NCI-H524 (cell line): ENCODE results near the gene PNPLA6.

Experiments
- DNase-seq, 2 experiments: peaks; one replicate each; lab custom pipeline; 2025; lab: John Stamatoyannopoulos, UW

PNPLA6 gene

DNA sequence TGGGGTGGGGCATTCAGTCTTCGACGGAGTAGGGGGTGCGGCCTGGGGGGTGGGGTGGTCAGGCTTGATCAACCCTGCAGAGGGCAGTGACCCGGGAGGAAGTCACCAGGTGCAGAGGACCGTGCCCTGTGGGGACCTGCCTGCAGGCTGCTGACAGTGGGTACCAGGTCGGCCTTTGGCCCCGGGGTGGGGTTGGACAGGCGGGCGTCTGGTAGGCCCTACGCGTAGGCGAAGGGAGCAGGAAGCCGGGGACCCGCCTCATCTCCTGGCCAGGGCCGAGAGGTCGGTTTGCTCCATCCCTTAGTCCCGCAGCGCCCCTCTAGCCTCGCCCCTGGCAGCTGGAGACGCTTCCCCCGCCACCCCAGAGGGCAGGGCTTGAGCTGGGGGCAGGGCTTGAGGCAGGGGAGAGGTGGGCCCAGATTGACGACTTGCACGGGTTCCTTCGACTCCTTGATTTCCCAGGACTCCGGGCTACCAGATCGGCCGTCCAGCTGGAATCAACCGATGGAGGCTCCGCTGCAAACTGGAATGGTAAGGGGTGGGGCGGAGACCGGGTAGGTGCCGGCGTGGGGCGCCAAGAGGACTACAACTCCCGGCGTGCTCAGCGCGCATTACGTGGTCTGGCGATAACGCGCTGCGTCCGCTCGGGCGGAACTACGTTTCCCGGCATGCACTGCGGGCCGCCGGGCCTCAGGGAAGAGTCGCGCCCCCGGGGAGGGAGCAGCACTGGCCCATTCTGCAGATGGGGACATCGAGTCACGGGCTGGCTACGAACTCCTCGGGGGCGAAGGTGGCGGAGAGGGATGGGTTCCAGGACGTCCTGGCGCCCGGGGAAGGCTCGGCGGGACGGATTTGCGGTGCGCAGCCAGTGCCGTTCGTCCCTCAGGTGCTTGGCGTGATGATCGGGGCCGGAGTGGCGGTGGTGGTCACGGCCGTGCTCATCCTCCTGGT is at the start of gene PNPLA6:
PNPLA6 (plus strand) TSS at position 671 of the 951 bp plus-strand sequence; CDS start at position 743, 72 bp downstream.
- peak; percentile 88 to 96 for DNase-seq

DNA sequence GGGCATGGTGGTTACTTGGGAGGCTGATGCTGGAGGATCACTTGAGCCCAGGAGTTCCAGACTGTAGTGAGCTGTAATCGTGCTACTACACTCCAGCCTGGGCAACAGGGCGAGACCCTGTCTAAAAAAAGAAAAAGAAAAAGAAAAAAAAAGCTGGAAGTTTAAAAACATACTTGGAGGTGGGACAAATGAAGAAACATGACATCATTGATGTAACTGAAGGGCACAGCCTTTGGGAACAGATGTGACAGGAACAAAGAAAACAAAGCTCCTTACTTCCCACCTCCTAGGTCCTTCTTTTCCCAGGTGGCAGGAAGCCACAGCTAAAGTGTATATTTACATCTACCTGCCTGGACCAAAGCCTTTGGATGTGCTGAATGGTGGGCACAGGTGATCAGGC is 48.6 kb upstream of the PNPLA6 start:
- DNase-seq = no peak

DNA sequence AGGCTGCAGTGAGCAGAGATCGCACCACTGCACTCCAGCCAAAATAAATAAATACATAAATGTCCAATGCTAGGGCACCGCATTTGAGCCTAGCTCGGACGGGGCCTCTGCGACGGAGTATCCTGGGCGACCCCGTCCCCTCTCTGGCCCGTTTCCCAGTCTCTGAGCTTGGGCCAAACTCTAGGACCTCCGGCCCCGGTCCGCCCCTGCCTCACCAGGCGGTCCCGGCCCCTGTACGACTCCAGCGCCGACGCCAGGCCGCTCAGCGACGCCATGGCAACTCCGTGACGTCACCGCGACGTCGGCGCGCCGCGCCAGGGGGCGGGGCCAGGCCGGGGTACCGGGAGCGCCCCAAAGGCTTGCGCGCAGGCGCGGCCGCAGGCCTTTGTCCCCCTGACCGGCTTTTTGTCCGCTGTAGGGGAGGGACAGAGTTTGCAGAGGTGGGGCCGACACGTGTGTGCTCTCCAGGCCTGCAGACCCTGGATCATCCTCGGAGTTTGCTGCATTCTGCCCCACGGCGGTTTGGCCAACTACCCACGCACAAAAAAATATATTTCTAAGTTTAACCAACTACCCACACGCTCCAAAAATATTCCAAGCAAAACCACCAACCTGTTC is 46.7 kb upstream of the PNPLA6 start, which contains the start of gene PEX11G:
PEX11G (minus strand) TSS at position 300 of the 618 bp plus-strand sequence; CDS start at position 275, 25 bp downstream.
- DNase-seq = peak; percentile 79 to 81

DNA sequence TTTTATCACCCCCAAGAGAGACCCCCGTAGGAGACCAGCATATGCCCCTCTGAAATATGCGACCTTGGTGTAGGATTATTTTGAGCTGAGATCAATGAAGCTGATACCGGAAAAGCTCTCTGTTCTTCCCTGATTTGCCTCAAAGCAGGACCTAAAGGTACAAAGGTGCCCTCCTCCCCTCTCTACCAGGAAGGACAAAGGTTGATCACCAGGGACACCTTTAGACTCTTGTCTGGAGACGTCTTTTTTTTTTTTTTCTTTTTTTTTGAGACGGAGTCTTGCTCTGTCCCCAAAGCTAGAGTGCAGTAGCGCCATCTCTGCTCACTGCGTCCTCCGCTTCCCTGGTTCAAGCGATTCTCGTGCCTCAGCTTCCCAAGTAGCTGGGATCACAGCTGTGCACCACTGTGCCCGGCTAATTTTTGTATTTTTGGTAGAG is 45.9 kb upstream of the PNPLA6 start:
- no peak for DNase-seq

DNA sequence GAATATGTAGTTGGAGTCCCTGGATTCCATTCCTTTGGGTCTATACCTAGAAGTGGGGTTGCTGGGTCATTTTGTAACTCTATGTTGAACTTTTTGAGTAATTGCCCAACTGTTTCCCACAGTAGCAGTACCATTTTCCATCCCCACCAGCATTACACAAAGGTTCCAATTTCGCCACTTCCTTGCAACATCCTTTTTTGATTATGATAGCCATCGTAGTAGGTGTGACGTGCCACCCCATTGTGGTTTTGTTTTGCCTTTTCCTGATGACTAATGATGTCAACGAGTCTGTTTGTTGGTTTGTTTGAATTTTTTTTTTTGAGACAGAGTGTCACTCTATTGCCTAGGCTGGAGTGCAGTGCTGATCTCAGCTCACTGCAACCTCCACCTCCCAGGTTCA is 43.4 kb upstream of the PNPLA6 start:
- no peak for DNase-seq

DNA sequence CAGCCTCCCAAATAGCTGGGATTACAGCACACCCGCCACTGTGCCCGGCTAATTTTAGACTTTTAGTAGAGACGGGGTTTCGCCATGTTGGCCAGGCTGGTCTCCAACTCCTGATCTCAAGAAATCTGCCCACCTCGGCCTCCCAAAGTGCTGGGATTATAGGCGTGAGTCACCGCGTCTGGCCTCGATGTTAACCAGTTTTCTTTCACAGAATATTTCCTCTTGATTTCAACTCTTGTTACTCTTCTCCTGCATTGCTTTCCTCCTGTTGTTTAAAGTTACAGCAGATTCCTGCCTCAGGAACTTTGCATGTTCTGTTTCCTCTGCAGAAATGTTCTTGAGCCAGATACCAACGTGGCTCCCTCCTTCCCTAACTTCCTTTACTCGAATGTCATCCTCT is 43.0 kb upstream of the PNPLA6 start:
- DNase-seq = no peak

DNA sequence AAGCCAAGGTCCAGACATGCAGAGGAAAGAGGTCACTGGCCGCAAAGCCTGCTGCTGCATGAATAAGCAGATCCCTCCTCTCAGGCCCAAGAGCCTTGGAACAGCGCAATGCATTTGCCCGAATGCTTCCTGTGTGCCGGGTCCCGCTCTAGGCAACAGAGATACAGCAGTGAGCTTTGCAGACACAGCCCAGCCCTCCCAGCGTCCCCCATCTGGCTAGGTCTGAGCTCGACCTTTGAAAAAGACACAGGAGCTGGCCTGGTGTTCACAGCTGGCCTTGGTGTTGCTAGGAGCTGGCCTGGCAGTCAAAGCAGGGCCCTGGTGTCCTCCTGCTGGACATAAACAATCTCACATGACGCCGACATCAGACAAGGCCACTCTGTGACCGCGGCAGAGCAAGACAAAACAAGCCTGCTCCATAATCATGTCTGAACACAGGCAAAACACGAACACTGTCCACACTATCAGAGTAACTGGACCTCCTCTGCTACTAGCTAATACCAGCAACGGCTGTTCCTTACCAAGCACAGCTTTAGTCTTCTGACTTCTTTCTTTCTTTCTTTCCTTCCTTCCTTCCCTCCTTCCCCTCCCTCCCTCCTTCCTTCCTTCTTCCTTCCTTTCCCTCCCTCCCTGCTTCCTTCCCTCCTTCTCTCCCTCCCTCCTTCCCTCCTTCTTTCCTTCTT is 41.0 kb upstream of the PNPLA6 start:
- peak in 1 of 2 experiments; percentile 10 for DNase-seq

DNA sequence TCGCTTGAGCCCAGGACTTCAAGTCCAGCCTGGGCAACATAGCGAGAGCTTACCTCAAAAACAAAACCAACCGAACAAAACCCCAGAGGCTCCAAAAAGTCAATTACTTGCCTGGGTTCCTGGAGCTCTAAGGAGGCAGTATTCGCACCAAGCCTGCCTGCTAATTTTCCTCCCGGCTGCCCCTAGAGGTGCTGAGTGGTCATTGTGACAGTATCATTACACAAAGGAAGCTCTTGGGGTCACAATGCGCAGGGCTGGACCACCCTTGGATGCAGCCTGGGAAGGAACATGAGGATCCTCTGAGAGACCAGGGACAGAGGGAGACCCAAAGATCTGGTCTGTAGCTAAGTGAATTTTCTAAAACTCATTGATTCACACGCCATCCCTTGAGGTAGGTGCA is 38.2 kb upstream of the PNPLA6 start:
- DNase-seq = peak; percentile 22 to 35

DNA sequence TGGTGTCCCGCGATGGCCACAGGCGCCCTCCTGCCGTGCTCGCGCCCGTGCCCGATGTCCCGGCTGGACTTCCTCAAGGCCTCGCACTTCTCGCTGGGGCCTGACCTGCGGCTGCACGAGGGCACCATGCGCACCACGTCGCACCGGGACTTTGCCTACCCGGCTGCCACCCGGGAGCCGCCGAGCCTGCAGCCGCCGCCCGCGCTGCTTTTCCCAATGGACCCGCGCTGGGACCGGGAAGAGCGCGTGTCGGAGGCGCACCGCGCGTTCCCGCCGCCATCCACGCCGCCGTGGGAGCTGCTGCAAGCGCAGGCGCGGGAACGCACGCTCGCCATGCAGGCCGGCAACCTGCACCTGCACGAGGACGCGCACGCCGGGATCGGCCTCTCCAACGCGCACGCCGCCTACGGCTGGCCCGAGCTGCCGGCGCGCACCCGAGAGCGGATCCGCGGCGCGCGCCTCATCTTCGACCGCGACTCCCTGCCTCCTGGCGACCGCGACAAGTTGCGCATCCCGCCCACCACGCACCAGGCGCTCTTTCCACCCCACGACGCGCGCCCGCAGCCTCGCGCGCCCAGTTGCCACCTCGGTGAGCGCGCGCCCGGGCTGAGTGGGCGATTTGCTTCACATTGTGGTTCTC is 34.6 kb upstream of the PNPLA6 start:
- DNase-seq = peak; percentile 79 to 93

DNA sequence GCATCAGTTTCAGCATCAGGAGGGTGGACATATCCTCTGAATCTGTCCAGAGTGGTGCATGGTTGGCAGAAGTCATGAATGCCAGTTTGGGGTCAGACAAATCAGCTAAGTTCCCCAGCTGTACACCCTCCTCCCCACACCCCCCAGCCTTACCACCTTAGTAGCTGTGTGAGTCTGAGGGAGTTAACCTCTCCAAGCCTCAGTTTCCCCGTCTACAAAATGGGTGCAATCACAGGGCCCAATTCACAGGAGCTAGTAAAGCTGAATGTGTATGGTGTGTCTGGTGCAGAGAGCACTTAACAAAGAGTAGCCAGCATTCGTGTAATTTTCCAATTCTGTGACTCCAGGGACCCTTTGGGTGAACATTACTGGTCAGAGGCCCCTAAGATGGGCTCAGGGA is 33.0 kb upstream of the PNPLA6 start:
- DNase-seq = no peak

DNA sequence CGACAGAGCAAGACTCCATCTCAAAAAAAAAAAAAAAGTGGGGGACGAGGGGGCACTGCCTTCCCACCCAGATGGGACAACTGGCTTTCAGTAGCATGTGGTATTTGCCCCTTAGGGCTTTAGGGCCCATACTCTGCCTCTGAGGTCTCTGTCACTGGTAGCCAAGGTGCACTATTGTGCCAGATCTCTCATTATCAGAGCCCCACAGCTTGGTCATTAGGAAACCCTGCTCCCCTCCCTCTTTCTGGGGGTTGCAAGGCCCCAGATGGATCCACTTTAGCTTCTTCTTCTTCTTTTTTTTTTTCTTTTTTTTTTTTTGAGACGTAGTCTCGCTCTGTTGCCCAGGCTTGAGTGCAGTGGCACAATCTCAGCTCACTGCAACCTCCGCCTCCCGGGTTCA is 30.8 kb upstream of the PNPLA6 start:
- DNase-seq = no peak

DNA sequence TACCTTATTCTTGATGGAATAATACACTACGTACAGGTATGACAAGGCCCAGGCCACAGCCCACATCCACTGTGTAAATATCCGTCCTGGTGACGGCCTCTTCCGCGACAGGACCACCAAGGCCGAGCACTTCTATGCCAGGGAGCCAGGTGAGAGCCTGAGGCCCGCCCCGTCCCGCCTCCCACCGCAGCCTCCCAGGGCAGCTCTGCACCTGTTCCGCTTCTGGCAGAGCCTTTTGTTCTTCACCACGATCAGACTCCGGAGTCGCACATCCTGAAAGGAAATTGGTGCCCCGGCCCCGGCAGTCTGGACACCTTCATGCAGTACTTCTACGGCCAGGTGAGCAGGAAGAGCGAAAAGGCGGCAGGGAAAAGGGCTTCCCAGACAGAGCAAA is 30.2 kb upstream of the PNPLA6 start:
- DNase-seq = no peak

DNA sequence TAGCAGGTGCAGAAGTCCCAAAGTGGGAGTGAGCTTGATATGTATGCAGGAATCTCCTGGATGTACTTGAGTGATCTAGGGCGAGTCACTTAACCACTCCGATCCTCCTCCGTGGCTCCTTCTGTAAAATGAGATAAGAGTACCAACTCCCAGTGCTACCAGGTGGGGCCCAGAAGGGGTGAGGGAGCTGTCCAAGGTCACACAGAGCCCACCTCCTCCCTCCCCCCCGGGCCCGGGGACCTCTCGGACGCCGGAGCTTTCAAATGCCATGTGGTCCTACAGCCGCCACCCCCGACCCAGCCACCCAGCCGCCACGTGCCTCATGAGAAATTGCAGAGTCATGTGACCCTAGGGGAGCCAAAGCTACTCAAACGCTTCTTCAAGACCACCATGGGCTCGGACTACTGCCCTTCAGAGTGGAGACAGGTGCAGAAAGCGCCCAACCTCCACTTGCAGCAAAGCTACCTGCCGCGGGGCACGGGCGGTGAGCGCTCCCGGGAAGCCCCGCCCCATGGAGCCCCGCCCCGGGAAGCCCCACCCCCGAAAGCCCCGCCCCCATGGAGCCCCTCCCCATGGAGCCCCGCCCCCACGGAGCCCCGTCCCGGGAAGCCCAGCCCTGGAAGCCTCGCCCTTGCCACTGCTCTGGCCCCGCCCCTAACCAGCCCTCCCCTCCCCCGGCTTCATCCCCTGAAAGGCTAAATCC is 29.7 kb upstream of the PNPLA6 start:
- no peak for DNase-seq

DNA sequence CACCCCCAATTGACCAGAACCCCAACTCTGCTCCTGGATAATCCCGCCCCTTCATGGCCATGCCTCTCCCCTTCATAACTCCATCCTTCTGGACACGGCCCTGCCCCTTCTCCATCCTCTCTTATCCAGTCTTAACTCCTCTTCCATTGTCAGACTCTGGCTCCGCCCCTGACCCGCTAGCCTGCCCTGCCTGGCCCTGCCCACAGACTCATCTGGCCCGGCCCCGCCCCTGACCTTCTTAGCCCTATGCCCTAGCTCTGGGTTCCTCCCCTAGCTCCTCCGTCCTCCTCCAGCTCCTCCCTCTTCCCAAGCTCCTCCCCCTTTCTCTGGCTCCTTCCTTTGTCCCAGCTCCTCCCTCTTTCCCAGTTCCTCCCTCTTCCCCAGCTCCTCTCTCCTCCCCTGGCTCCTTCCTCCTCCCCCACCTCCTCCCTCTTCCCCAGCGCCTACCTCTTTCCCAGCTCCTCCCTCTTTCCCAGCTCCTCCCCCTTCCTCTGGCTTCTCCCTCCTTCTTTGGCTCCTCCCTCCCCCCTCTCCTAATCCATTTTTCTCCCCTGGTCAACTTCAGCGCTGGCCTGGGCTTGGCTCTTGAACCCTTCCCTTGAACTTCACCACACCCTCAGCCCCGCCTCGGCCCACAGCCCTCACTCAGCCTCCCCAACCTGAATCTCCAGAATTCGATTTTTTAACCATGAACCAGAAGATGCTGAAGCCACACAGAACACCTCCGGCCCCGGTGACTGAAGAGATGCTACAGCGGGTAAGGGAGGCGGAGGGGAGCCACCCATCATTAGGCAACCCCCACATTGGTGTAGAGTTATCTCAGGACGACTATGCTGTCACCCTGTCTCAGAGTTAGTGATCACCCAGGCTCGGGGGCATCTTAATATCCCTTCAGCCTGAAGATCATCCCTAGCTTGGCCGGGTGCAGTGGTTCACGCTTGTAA is 28.9 kb upstream of the PNPLA6 start:
- DNase-seq = peak in 1 of 2 experiments; percentile 23

DNA sequence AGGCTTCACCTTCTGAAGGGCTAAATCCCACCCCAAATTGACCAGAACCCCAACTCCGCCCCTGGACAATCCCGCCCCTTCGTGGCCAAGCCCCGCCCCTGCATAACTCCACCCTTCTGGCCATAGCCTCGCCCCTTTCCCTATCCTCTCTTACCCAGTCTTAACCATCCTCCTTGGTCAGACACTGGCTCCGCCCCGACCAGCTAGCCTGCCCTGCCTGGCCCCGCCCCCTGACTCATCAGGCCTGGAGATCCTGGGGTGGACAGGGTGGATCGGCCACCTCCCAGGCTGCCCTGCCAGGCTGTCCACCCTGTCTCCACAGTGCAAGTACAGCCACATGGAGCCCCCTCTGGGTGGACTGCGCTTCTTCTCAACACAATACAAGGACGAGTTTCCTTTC is 27.6 kb upstream of the PNPLA6 start:
- DNase-seq = no peak

DNA sequence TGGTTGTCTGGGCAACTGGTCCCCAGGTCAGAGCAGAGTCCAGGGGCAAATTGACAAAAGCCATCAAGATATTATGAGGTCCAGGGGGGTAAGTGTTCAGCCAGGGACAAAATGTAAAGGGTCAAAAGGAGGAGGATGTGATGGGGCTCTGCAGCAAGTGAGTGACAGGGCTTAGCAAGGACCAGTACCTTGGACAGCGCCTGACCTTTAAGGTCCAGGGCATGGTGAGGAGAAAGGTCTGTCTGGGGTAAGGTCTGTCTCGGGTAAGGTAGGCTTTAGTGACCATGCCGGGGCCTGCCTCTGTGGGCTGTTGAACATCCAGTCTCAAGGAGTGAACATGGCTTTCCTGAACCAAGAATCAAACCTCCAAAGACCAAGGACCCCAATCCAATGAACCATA is 25.9 kb upstream of the PNPLA6 start:
- no peak for DNase-seq

DNA sequence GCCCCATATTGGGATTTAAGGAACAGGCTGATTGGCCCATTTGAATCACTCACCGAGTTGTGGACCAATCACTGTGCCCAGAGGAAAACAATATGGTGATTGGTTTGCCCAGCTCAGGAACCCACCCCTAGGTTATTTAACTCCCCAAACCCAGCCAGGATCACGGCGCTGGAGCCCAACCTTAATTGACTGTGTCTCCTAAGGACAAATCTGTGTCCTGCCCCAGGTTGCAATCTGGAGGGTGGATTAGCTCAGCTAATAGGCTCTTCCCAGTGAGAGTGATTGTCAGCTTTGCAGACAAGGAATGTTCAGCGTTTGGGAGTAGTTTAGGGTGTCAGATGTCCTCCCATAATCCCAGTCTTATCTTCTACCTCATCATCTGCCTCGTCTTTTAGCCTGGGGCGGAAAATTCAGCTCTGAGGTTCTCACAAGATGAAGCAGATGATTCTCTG is 23.1 kb upstream of the PNPLA6 start:
- DNase-seq = peak; percentile 98 to 99

DNA sequence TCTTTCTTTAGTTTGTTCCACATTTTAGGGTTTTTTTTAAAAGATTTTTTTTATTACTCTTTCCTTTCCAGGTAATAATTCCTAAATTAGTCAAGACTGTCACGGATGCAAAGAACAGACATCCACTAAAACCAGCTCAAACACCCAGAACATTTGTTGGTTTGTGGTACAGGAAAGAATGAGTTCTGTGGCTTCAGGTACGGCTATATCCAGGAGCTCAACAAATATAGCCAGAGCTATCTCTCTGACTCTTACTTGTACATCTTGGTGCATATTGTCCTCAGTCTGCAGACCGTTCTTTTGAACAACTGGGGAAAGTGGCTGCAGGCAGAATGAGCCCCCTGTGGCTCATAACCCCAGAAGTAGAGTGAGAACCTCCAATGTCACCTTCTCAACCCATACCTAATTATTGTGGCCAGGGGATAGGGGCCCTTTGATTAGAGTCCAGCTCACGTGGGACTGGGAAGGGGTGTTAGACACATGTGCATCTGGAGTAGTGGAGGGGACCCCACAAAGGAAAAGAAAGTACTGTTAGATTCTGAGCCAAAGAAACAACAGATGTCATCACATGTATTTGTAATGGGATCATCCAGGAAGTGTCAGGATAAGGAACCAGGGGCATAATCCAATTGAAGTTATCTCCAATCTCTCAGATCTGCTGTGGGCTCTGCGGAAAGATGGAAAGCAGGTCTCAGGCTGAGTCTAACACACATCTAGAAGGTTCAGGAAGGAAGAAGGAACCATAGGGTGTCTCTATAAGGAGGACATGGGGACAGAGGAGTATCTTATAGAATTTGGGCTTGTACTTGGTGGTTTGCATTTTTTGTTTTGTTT is 21.5 kb upstream of the PNPLA6 start:
- peak in 1 of 2 experiments; percentile 67 for DNase-seq

DNA sequence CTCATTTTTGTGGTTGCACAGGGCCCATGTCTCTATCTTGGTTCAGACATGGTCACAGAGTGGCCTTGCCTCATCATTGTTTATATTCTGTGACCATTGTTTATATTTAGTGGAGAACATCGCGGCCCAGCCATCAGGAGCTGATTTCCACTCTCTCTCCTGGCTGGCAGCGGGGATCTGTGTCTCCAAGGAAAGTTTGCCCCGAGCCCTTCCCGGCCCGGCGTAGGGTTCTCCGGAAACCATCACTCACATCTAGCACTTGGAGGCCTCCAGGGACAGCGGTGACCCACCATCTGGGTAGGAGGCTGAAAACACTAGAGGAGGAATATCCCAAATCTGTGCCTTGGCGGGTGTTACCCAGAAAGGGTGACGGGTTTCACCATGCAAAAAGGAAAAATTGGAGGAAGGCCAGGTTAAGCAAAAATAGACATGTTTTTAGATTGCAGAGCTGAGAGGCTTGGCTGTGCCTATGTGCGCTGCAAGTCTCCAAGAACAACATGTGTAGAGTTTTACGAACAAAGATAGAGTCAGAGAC is 20.3 kb upstream of the PNPLA6 start:
- no peak for DNase-seq
